AG09319 (cell line): ENCODE measurements around the gene LOXHD1.

Source experiments
- DNase-seq: peaks from one replicate; pipeline ENCODE4 v3.0.0-alpha.2; 2010; ENCODE audit warnings: low read depth; ENCODE audit errors: extremely low read depth
- CTCF ChIP-seq: IDR thresholded peaks from 2 replicates; pipeline ENCODE4 v1.5.1; 2011; ENCODE audit warnings: low read depth, mild to moderate bottlenecking, inconsistent platforms, low read length, moderate library complexity

Gene LOXHD1

GRCh38 chr18:46482831-46483230 lies 174.2 kb downstream of the LOXHD1 start:
- no peak for TF ChIP-seq CTCF
- DNase-seq: no peak

GRCh38 chr18:46481847-46482245 lies 175.2 kb downstream of the LOXHD1 start:
- TF ChIP-seq CTCF: no peak
- DNase-seq: no peak

GRCh38 chr18:46481048-46481846 lies 175.8 kb downstream of the LOXHD1 start:
- TF ChIP-seq CTCF: peak; percentile 67
- DNase-seq: peak; percentile 12

GRCh38 chr18:46480226-46480625 lies 176.8 kb downstream of the LOXHD1 start:
- DNase-seq: no peak
- TF ChIP-seq CTCF: no peak

- no peak for TF ChIP-seq CTCF
- no peak for DNase-seq
These were observed 178.2 kb downstream of the LOXHD1 start for GRCh38 chr18:46478796-46479195.

- DNase-seq: no peak
- no peak for TF ChIP-seq CTCF
These were observed 179.5 kb downstream of the LOXHD1 start for GRCh38 chr18:46477425-46478011.

- no peak for TF ChIP-seq CTCF
- DNase-seq: no peak
These were observed 181.6 kb downstream of the LOXHD1 start for GRCh38 chr18:46475390-46475752.
